Brain microvascular endothelial cell (primary cell): ENCODE data around the gene MARK4.

Source experiments
- DNase-seq: peaks from one replicate; pipeline ENCODE4 v3.0.0-alpha.2; 2020
- H3K27ac ChIP-seq: fragments of 250-450 bp; sonication (Bioruptor Pico); 2 replicates; pipeline ENCODE4 v1.5.1; 2020; ENCODE audit warnings: mild to moderate bottlenecking, moderate library complexity
- H3K27me3 ChIP-seq: fragments of 250-450 bp; sonication (Bioruptor Pico); replicated peaks from 2 replicates; pipeline ENCODE4 v1.5.1; 2020; ENCODE audit warnings: mild to moderate bottlenecking
- H3K36me3 ChIP-seq: fragments of 250-450 bp; sonication (Bioruptor Pico); replicated peaks from 2 replicates; pipeline ENCODE4 v1.5.1; 2020; ENCODE audit warnings: mild to moderate bottlenecking
- H3K4me3 ChIP-seq: 2 replicates; pipeline ENCODE4 v1.5.1; 2011; ENCODE audit warnings: low read depth, mild to moderate bottlenecking, control low read depth, low read length, moderate library complexity
- in situ Hi-C: cut with HindIII; loops from 2 replicates; pipeline ENCODE4 v1.10.0; 2017; ENCODE audit warnings: low sequenced_read_pairs, low pct_ligation_motif_present
- TF ChIP-seq, protein P1 (sequence below): IDR thresholded peaks from 2 replicates; pipeline ENCODE4 v1.5.1; 2011; ENCODE audit warnings: low read depth, mild to moderate bottlenecking, moderate library complexity, low read length, control low read depth, inconsistent platforms; ENCODE audit errors: missing control alignments

The MARK4 gene

DNA sequence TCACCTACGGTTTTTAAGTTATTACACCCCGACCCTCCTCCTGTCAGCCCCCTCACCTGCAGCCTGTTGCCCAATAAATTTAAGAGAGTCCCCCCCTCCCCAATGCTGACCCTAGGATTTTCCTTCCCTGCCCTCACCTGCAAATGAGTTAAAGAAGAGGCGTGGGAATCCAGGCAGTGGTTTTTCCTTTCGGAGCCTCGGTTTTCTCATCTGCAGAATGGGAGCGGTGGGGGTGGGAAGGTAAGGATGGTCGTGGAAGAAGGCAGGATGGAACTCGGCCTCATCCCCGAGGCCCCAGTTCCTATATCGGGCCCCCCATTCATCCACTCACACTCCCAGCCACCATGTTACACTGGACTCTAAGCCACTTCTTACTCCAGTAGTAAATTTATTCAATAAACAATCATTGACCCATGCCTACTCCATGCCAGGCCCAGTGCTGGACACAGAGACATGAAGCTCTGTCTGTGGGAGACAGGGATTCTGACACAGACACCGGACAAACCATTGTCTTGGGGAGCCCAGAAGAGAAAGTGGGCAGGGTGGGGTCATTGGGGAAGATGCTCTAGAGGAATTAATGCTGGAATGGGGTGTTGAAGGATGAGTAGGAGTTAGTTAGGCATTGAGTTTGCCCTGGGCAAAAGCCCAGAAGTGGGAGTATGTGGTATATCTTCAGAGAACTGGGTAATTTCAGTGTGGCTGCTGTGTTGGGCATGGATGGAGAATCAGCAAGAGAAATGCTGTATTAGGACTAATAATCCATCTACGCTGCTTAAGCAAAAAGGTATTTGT, 52.4 kb downstream of the MARK4 start:
- no peak for DNase-seq
- in situ Hi-C loops: no loop called here
- H3K27me3 ChIP-seq: no peaks in the 10 kb centered on the region
- peaks cover 5% of the 10 kb centered on the region for H3K36me3 ChIP-seq
- no peak overlapping the region for H3K4me3 ChIP-seq
- TF ChIP-seq, protein P1, sequence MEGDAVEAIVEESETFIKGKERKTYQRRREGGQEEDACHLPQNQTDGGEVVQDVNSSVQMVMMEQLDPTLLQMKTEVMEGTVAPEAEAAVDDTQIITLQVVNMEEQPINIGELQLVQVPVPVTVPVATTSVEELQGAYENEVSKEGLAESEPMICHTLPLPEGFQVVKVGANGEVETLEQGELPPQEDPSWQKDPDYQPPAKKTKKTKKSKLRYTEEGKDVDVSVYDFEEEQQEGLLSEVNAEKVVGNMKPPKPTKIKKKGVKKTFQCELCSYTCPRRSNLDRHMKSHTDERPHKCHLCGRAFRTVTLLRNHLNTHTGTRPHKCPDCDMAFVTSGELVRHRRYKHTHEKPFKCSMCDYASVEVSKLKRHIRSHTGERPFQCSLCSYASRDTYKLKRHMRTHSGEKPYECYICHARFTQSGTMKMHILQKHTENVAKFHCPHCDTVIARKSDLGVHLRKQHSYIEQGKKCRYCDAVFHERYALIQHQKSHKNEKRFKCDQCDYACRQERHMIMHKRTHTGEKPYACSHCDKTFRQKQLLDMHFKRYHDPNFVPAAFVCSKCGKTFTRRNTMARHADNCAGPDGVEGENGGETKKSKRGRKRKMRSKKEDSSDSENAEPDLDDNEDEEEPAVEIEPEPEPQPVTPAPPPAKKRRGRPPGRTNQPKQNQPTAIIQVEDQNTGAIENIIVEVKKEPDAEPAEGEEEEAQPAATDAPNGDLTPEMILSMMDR: no peak
- no peak overlapping the region for H3K27ac ChIP-seq

DNA sequence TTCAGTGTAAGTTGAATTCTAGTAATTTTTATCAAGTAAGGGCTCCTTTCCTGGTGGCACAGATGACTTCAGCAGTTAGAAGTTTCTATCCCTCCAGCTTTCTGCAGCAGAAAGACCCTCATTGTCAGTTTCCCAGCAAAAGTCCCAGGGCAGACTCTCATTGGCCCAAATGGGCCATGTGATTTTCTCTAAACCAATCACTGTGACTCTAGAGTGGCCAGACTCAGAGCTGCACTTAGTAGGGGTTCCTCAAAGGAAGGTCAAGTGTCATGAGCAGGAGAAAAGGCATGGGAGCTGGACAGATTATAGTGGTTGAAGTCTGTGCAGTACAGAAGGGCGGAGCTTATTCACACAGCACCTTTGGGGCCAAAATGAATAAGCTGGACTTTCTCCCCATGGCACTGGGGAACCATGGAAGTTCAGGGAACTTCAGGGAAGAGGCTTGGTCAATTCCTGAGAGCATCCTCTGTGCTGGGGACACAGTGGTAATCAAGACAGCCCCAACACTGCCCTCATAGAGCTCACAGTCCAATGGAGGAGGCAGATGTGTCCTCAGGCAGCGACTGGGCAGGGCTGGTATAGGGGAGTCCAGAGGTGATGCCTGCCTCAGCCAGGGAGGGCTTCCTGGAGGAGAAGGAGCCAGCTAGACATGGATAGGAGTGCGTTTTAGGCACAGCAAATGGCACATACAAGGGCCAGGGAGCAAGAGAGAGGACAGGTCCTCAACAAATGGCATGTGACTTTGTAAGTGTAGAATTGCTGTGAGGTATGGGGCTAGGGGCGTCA, 53.3 kb downstream of the MARK4 start:
- in situ Hi-C loops: no loop called here
- TF ChIP-seq, protein P1: no peak
- Histone ChIP-seq H3K36me3 (peaks cover 5% of the 10 kb centered on the region), H3K27me3 (no peaks in the 10 kb centered on the region), H3K27ac (no peak overlapping the region), H3K4me3 (no peak overlapping the region)
- DNase-seq: no peak

GRCh38 chr19:45305007-45305406, 53.9 kb downstream of the MARK4 start:
- TF ChIP-seq, protein P1: no peak
- in situ Hi-C loops: no loop called here
- Histone ChIP-seq H3K27ac (no peak overlapping the region), H3K27me3 (no peaks in the 10 kb centered on the region), H3K4me3 (no peak overlapping the region), H3K36me3 (peaks cover 5% of the 10 kb centered on the region)
- no peak for DNase-seq

DNA sequence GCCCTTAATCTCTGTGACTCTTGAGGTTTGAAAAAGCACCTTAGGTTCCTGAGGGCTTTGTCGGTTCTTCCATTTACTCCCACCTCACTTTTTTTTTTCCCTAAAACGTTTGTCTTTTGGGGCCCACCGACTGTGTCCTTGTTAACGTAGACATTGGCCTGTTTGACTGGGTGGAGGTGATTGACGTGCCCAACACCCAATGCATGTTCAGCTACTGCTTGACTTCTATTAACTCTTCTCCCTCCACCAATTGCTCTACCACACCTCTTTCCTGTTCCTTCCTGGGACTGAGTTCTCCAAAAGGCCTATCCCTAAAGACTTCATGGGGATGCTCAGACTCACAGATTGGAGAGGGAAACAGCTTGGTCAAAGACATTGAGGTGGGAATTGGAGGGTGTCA, 54.4 kb downstream of the MARK4 start:
- TF ChIP-seq, protein P1: no peak
- in situ Hi-C loops: no loop called here
- Histone ChIP-seq H3K4me3 (no peak overlapping the region), H3K36me3 (peaks cover 5% of the 10 kb centered on the region), H3K27ac (no peak overlapping the region), H3K27me3 (no peaks in the 10 kb centered on the region)
- DNase-seq: peak; percentile 48

GRCh38 chr19:45306040-45306439, 55.0 kb downstream of the MARK4 start:
- no peak overlapping the region for H3K27ac ChIP-seq
- no peaks in the 10 kb centered on the region for H3K36me3 ChIP-seq
- no peaks in the 10 kb centered on the region for H3K27me3 ChIP-seq
- DNase-seq: no peak
- TF ChIP-seq, protein P1: no peak
- in situ Hi-C loops: no loop called here
- no peak overlapping the region for H3K4me3 ChIP-seq
